Measurements from ENCODE around the gene PAPOLA. TPM values are rescaled to one million over a fixed set of nuclear protein-coding genes. Genes with fewer than 3 reads are reported as not detected.

The PAPOLA gene
- total RNA-seq, 1 donor from 2014 or later, result 102 TPM

DNA sequence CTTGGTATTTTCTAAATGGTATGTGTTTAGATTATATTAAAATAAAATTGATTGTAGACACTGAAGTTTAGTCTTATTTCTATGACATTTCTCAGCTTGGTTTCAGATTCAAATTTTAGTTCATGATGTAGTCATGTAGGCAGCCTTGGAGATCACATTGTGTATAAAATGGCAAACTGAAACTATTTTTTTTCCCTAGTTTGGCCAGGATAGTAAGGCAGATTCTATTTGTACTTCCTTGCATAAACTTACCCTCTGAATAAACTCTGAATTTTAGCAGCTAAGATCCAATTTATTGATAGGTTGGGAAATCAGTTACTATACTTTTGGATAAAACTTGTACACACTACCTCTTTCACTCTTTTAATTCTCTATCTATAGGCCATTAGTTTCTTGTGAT is 30.4 kb downstream of the PAPOLA start:
- Histone ChIP-seq H3K4me3 (ENCODE audit: low read depth, low read length) (no peak overlapping the region), H3K27me3 (ENCODE audit: control insufficient read depth, insufficient read depth, low read length) (no peaks in the 10 kb centered on the region), H3K36me3 (ENCODE audit: control insufficient read depth, insufficient read depth, low read length) (no peaks in the 10 kb centered on the region)
- TF ChIP-seq, protein P1, sequence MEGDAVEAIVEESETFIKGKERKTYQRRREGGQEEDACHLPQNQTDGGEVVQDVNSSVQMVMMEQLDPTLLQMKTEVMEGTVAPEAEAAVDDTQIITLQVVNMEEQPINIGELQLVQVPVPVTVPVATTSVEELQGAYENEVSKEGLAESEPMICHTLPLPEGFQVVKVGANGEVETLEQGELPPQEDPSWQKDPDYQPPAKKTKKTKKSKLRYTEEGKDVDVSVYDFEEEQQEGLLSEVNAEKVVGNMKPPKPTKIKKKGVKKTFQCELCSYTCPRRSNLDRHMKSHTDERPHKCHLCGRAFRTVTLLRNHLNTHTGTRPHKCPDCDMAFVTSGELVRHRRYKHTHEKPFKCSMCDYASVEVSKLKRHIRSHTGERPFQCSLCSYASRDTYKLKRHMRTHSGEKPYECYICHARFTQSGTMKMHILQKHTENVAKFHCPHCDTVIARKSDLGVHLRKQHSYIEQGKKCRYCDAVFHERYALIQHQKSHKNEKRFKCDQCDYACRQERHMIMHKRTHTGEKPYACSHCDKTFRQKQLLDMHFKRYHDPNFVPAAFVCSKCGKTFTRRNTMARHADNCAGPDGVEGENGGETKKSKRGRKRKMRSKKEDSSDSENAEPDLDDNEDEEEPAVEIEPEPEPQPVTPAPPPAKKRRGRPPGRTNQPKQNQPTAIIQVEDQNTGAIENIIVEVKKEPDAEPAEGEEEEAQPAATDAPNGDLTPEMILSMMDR (IDR thresholded peaks at IDR 0.05; ENCODE audit: insufficient read depth, low read length, poor library complexity, severe bottlenecking), result no peak
- no peak for DNase-seq (ENCODE audit: low read depth)

GRCh38 chr14:96536807-96537206 is 34.6 kb downstream of the PAPOLA start:
- no peak overlapping the region for H3K4me3 ChIP-seq (ENCODE audit: low read depth, low read length)
- DNase-seq (ENCODE audit: low read depth), result no peak
- no peaks in the 10 kb centered on the region for H3K36me3 ChIP-seq (ENCODE audit: control insufficient read depth, insufficient read depth, low read length)
- TF ChIP-seq, protein P1 (IDR thresholded peaks at IDR 0.05; ENCODE audit: insufficient read depth, low read length, poor library complexity, severe bottlenecking), result no peak
- no peaks in the 10 kb centered on the region for H3K27me3 ChIP-seq (ENCODE audit: control insufficient read depth, insufficient read depth, low read length)

DNA sequence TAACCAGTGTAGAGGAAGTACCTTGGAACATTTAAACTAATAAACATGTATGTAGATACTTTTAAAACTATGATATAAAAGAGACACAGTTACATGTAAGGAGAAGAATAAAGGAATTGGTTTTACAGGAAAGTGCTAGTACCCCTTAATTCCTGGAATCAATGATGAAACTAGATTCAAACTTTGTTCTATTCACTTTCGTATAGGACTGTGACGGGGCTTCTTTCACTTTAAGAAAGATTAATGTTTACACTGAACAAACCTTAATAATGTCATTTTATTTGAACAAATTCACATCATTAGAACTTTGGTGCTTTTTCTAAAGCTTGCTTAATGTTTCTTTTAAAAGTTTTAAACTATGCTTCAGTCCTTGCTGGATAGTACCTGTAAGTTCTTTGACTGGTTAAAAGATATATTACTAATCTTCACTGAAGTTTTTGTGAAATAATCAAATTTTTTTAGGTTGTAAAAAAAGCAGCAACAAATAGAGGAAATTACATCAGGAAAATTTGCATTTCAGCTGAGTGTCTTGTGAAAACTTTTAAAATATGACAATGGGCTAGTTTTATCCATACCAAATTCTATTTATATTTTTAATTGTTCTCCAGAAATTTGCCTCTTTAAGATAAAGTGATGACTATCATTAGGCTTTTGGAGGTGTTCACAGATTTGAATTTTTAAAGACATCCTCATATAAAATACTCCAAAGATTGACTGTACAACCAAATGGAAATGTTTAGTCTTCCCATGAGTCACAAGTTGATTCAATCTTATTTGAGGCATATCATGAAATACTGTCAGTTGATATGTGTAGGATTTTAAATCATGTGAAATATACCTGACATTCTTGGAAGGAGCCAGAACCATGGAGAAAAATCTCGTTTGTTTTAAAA is 36.2 kb downstream of the PAPOLA start:
- no peak overlapping the region for H3K4me3 ChIP-seq (ENCODE audit: low read depth, low read length)
- no peaks in the 10 kb centered on the region for H3K27me3 ChIP-seq (ENCODE audit: control insufficient read depth, insufficient read depth, low read length)
- TF ChIP-seq, protein P1 (IDR thresholded peaks at IDR 0.05; ENCODE audit: insufficient read depth, low read length, poor library complexity, severe bottlenecking), result no peak
- DNase-seq (ENCODE audit: low read depth), result peak; percentile 2
- H3K36me3 ChIP-seq (ENCODE audit: control insufficient read depth, insufficient read depth, low read length), result no peaks in the 10 kb centered on the region

DNA sequence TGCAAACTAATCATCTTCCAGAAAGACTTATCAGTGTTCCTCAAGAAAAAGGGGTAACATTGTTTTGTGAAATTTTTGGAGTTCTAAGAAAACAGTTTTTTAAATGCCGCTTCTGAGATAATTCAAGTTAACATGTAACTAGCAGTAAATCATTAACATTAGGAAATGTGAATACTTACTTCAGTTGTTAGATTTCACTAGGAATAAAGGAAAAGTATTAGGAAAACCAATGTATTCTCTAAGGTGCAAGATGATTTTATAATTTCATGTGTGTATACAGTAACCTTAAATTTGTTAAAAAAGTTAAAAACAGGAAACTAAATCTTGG is 36.8 kb downstream of the PAPOLA start:
- Histone ChIP-seq H3K36me3 (ENCODE audit: control insufficient read depth, insufficient read depth, low read length) (no peaks in the 10 kb centered on the region), H3K4me3 (ENCODE audit: low read depth, low read length) (no peak overlapping the region), H3K27me3 (ENCODE audit: control insufficient read depth, insufficient read depth, low read length) (no peaks in the 10 kb centered on the region)
- TF ChIP-seq, protein P1 (IDR thresholded peaks at IDR 0.05; ENCODE audit: insufficient read depth, low read length, poor library complexity, severe bottlenecking), result no peak
- DNase-seq (ENCODE audit: low read depth), result peak; percentile 12

DNA sequence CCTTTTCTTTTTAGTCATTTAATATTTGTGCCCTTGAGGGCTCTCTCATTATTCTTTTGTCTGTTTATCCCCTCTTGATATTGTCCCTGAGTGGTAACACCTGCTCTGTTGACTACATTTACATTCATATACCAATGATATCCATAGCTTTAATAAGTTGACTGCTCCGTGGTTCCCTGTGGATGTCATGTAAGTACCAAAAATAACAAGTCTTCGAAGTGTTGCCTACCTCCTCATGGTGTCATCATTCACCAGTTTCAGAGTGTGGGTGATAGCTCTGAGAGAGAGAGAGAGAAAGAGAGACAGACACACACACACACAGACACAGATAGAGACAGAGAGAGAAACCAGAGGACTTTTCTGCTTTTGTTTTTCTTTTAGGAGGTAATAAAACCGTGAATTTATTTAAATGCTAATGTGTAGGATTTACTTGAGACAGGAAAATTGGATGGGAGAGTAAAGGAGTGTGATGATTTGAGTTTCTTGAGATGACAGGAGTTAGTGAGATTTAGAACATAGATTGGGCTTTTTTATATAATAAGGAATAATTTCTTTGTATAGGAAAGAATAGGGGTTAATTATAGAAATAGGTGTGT is 52.2 kb downstream of the PAPOLA start:
- Histone ChIP-seq H3K27me3 (ENCODE audit: control insufficient read depth, insufficient read depth, low read length) (no peaks in the 10 kb centered on the region), H3K36me3 (ENCODE audit: control insufficient read depth, insufficient read depth, low read length) (peaks cover 2% of the 10 kb centered on the region)

More for the DNA sequence above, 52.2 kb downstream of the PAPOLA start:
- no peak for DNase-seq (ENCODE audit: low read depth)
- TF ChIP-seq, protein P1 (IDR thresholded peaks at IDR 0.05; ENCODE audit: insufficient read depth, low read length, poor library complexity, severe bottlenecking), result no peak
- no peak overlapping the region for H3K4me3 ChIP-seq (ENCODE audit: low read depth, low read length)

All from kidney epithelial cell (primary cell).